BJ (cell line): Measurements from ENCODE around the gene SRCIN1. TPM values are rescaled to one million over a fixed set of nuclear protein-coding genes. Genes with fewer than 3 reads are reported as not detected.

Experiments used
- CTCF ChIA-PET: fragments of 350-600 bp; formaldehyde crosslinking; extraction: SDS; loops from one replicate; lab custom pipeline; 2021; ENCODE audit warnings: antibody characterized with exemption, inconsistent platforms; lab: Yijun Ruan, JAX
- POLR2A ChIA-PET: fragments of 300-600 bp; sonication (Branson Sonifier 250); formaldehyde crosslinking; extraction: SDS; loops from one replicate; lab custom pipeline; 2021; ENCODE audit warnings: antibody characterized with exemption; lab: Charles Lee
- DNase-seq: peaks from one replicate; pipeline ENCODE4 v3.0.0-alpha.2; 2011; ENCODE audit warnings: low read depth
- H3K27me3 ChIP-seq: 2 replicates; pipeline ENCODE4 v1.6.0; 2011; ENCODE audit warnings: low read length; ENCODE audit not compliant: control insufficient read depth, insufficient read depth
- H3K36me3 ChIP-seq: 2 replicates; pipeline ENCODE4 v1.5.1; 2011; ENCODE audit warnings: low read length; ENCODE audit not compliant: control insufficient read depth, insufficient read depth
- H3K4me3 ChIP-seq: 2 replicates; pipeline ENCODE4 v1.5.1; 2011; ENCODE audit warnings: low read depth, mild to moderate bottlenecking, control low read depth, low read length
- CTCF ChIP-seq: IDR thresholded peaks from 2 replicates; pipeline ENCODE4 v1.5.1; 2011; ENCODE audit warnings: low read depth, mild to moderate bottlenecking, control low read depth, inconsistent platforms, low read length, moderate library complexity; ENCODE audit not compliant: insufficient read depth
- polyA plus RNA-seq: library from polyadenylated mRNA; depleted of rRNA; stranded (reverse); fragments of >200 nt; gene quantifications from 2 replicates; pipeline ENCODE4 v1.2.3, GENCODE V29; 2011

SRCIN1 gene
- polyA plus RNA-seq, 1 experiment: not detected

GRCh38 chr17:38556239-38556638, 49.5 kb downstream of the SRCIN1 start:
- no peak for DNase-seq
- H3K4me3 ChIP-seq: no peak overlapping the region
- peaks cover 4% of the 10 kb centered on the region; the same call in 1 of the 2 replicates for H3K27me3 ChIP-seq
- no peak for TF ChIP-seq CTCF
- H3K36me3 ChIP-seq: no peaks in the 10 kb centered on the region
- ChIA-PET CTCF (interaction anchor here (1.0 to 9.7 kb wide), 7 partner anchors 11 to 111 kb away, joined by 3 to 110 read pairs (median 5); no protein-coding TSS in a partner anchor), POLR2A (no interaction called here)

DNA sequence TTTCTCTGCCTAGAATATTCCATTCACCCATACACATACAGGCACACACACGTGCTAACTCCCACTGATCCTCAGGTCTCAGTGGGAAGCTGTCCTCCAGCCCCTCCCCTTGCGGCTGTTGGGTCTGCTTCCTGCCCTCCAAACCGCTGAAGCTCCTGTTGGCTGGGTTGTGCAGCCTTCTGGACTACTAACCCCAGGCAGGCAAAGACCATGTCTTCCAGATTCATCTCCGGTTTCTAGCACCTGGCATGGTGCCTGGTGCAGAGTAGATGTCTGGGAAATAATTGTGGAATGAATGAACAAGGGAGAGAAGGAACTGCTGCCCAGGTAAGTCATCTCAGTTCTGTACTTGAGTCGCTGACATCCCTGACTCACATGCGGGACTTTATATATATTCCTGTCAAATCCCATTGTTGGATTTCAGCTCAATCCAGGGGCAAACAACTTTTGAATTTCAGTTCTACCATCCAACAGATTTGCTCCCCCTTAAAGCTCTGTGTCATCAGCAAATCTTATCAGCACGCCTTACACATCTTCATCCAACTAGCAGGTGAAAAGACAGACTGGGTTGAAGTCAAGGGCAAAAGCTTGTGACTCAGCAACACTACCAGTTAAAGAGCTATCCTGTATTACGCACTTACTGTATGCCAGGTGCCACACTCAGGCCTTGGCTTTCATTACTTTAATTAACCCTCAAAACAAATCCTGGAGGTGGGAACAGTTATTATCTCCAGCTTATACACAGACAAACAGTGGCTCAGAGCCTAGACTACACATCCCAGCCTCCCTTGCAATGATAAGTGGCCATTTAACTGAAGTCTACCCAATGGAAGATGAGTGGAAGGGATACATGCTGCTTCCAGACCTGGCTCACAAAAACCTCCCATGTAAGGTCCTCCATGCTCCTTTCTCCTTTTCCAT, 51.1 kb downstream of the SRCIN1 start:
- peaks cover 1% of the 10 kb centered on the region for H3K27me3 ChIP-seq
- H3K36me3 ChIP-seq: no peaks in the 10 kb centered on the region
- TF ChIP-seq CTCF: no peak
- no peak for DNase-seq
- POLR2A ChIA-PET: no interaction called here
- no peak overlapping the region for H3K4me3 ChIP-seq
- CTCF ChIA-PET: interaction anchor here (0.5 to 9.7 kb wide), 11 partner anchors 10 to 642 kb away, joined by 3 to 110 read pairs (median 4); no protein-coding TSS in a partner anchor

DNA sequence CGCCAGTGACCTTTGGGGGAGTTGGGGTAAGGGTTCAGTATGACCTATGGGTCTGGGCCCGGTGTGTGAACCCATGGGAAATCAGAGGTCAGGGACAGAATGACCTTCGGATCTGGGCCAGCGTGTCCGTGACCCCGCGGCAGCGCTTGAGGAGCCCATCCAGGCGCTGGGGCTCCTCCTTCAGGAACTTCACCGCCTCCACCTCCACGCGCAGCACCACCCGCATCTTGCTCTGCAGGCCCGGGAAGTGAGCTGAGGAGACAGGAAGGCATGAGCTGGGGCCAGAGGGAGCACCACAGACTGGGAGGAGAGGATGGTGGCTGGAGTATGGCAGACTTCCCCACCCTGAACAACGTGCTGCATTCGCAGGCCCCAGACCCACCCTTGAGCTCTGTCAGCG, 53.4 kb downstream of the SRCIN1 start:
- Histone ChIP-seq H3K36me3 (no peaks in the 10 kb centered on the region), H3K4me3 (no peak overlapping the region), H3K27me3 (peaks cover 1% of the 10 kb centered on the region)
- CTCF ChIA-PET: interaction anchor here (0.9 to 9.7 kb wide), 3 partner anchors 33 to 115 kb away, joined by 3 to 110 read pairs (median 3); no protein-coding TSS in a partner anchor
- POLR2A ChIA-PET: no interaction called here
- no peak for DNase-seq
- no peak for TF ChIP-seq CTCF

GRCh38 chr17:38551121-38551520, 54.6 kb downstream of the SRCIN1 start:
- POLR2A ChIA-PET: no interaction called here
- Histone ChIP-seq H3K4me3 (no peak overlapping the region), H3K36me3 (no peaks in the 10 kb centered on the region), H3K27me3 (peaks cover 3% of the 10 kb centered on the region)
- CTCF ChIA-PET: no interaction called here
- no peak for TF ChIP-seq CTCF
- DNase-seq: no peak

- Histone ChIP-seq H3K27me3 (peaks cover 3% of the 10 kb centered on the region), H3K36me3 (no peaks in the 10 kb centered on the region), H3K4me3 (no peak overlapping the region)
- DNase-seq: no peak
- POLR2A ChIA-PET: no interaction called here
- TF ChIP-seq CTCF: no peak
- CTCF ChIA-PET: interaction anchor here (1.0 to 6.6 kb wide), 2 partner anchors 8 to 14 kb away, joined by 3 to 38 read pairs; no protein-coding TSS in a partner anchor
These were observed 55.1 kb downstream of the SRCIN1 start for GRCh38 chr17:38550661-38551060.
